IPS-NIHi11 (cell line): ENCODE measurements around the gene CTXN1.
"Not testable (repeated sequence)": the region's sequence is repeated elsewhere in the genome, so short reads cannot be mapped to it uniquely, and the experiment has no call there.

ENCODE experiments used
- DNase-seq: peaks from one replicate; pipeline ENCODE4 v3.0.0; 2012; ENCODE audit warnings: mixed read lengths, low spot score

CTXN1 gene

DNA sequence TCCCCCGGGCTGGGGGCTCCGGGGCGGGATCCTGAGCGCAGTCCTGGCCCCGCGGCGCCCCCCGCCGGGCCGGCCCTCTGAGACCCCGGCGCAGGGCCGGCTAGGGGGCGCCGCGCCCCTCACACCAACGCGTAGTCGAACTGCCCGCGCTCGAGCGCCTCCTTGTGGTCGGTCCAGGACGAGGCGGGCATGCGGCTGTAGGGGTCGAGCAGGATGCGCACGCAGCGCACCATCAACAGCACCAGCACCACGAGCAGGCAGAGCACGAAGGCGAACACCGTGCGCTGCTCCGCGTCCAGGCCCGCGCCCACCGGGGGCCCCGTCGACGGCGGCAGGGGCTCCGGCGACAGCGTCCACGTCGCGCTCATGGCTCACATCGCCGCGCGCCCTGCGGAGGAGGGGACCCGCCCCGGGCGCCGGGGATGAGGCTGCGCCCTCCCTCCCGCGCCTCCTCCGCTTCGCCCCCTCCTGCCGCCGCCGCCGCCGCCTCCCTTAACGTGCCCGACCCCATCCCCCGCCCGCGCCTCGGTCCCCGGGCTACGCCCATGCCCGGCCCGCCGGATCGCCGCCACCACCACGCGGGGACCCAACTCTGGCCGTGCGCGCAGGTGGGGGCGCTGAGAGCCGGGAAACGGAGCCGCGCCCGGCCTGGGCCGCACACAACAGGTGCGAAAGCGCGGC, 624 bp downstream of the CTXN1 start:
- peak; percentile 84 for DNase-seq

DNA sequence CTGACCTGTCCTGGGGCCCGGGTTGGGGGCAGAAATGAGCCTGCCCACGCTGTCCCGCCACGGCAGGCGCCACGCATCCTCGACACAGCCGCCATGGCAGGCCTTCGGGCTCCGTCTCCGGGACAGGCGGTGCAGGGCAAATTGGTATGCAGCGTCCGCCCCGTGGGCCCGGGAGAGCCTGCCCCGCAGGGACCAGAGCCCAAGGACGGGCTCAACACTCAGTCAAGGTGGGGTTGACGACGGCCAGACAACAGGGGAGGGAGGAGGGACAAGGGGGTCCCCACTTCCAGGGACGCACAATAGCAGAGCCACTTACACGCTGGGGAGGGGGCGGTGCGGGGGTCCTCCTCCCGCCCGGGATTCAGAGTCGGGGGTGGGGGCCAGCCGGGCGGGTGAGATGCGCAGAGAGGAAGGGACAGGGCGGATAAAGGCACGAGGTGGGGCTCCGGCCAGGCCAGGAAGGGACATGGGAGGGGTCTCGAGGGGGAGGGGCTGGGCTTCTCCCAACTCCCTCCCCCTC, 1.2 kb downstream of the CTXN1 start:
- no peak for DNase-seq

DNA sequence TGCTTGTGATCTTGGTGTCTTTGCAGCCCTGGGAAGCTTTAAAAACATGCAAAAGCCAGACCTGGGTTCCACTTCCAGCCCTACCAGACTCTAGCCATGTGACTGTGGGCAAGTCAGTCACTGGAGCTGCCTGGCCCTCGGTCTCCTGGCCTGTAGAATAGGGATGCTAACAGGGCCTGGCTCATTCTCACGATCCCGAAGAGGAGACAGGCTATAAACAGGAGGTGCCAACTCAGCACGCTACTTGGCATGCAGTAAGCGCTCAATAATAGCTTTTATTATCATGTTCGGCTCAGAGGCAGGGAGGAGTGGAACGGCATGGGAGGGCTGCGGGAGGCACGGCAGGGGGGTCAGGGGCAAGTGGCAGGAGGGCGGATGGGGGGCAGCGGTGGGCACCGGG, 1.7 kb downstream of the CTXN1 start:
- no peak for DNase-seq

DNA sequence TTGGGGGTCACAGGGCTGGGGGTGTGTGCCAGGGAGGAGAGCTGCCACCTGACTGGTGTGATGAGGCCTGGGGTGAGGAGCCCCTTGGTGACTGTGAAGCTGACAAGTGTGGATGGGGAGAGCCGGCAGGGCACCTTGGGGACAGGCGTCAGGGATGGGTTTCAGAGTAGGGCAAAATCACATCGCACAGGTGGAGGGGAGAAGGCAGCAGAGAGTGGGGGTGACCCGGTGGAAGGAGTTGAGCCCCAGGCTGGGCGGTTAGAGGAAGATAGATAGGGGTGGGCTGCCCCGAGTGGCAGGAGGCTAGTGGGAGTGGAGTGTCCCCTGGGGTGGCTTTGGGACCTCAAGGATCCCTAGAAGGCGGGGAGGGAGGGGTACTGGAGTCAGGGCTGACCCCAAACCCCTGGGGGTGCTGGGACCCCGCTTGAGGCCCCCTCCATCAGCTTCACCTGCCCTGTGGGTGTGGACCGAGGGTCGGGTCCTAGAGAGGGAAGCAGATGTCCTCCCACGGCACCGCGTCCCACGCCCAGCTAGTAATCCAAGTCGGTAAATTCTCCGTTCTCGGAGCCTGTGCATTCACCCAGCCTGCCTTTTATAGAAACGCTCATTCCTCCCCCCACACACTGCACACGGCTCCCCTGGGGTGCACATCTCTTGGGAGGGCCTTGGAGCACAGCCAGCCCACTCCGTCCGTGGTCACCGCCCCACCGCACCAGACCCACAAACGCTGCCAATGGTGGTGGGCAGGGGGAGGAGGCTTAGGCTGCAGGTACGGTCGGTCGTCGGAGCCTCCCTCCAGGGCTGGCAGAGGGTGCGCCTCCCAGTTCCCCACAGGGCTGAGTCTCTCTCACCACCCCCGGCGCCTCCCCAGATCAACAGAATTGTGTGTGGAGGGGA, 2.4 kb downstream of the CTXN1 start:
- DNase-seq, result no peak

DNA sequence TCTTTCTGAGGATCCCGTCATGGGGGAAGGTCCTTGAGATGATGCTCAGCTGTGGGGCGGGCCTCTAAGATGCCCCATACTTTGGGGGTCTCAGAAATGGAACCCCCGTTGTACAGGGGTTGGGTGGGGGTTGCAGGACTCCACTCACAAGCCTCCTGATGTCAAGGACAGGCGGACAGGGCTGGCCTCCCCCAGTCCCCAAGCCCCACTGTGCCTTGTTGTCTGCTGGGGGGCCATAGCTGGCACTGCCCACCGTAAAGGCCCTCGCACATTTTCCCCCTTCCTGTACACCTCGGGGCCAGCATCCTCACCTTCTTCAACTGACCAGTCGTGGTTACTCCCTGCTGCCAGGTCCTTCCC, 3.1 kb downstream of the CTXN1 start:
- DNase-seq, result no peak

DNA sequence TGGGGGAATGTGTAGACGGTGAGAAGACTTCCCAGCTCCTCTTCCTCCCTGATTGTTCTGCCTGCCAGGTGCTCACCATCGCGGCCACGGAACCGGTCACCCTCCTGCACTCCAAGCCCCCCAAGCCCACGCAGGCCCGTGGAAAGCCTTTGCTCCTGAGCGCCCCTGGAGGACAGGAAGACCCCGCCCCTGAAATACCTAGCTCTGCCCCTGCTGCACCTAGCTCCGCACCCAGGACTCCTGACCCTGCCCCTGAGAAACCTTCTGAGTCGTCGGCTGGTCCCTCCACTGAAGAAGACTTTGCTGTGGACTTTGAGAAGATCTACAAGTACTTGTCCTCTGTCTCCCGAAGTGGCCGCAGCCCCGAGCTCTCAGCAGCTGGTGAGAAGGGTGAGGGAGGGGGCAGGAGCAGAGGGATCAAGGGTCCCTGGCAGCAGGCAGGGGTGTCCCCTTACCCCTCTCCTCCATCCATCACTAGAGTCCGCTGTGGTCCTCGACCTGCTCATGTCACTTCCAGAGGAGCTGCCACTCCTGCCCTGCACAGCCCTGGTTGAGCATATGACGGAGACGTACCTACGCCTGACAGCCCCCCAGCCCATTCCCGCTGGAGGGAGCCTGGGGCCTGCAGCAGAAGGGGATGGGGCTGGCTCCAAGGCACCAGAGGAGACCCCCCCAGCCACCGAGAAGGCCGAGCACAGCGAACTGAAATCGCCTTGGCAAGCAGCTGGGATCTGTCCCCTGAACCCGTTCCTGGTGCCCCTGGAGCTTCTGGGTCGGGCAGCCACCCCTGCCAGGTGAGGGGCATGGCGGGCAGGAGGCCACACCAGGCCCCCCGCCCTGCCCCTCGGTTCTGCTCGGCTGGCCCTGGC, 3.7 kb downstream of the CTXN1 start:
- DNase-seq, result no peak

DNA sequence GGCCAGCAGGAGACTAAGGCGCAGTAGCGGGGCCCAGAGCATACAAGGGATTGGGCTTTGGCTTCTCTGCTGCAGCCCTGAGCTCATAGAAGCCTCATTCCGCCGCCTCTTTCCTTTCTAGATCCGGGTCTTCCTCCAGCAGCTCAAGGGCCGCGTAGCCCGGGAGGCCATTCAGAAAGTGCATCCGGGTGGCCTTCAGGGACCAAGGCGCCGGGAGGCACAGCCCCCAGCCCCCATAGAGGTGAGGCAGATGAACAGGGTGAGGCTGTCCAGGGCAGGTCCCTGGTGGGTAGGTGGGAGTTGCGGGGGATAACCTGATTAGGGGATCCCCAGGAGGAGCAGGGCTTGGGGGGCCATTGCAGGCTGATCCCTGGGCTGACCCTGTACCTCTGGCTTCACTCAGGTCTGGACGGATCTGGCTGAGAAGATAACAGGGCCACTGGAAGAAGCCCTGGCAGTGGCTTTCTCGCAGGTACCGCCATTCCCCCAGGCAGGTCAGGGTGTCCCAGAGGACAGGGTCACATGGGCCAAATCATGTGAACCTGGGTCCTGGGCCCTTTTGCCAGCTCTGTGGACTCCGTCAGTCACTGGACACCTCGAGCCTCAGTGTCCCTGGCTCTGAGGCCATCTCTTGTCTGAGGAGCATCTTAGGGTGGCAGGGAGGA, 4.5 kb downstream of the CTXN1 start:
- DNase-seq, result no peak

DNA sequence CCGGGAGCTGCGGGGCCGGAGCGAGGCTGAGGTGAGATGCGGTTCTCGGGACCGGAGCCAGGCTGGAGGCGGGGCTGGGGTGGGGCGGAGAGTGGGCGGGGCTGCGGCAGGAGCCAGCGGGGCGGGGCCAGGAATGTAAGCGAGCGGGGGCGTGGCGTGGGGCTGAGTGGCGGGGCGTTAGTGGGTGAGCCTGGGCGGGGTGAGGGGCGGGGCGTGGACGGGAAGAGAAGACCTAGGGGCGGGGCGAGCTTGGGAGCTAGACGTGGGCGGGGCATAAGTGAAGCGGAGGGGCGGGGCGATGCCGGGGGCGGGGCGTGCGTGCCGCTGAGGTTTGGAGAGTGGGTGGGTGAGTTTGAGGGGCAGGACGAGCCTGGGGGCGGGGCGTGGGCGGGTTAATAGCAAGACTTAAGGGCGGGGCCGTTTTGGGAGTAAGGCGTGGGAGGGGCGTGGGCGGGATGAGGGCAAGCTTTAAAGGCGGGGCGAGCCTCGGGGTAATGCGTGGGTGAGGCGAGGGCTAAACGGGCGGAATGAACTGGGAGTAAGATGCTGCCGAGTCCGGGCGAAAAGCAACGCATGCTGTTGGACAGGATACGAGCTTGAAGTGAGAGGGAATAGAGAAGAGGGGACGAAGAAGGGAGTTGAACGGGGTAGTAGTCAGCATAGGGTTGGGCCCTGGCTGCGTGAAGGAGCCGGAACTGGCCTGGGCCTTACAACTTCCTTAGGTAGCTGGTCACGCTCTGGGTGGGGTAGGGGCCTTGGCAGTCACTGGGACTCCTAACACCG, 5.2 kb downstream of the CTXN1 start:
- DNase-seq, result peak; percentile 83

DNA sequence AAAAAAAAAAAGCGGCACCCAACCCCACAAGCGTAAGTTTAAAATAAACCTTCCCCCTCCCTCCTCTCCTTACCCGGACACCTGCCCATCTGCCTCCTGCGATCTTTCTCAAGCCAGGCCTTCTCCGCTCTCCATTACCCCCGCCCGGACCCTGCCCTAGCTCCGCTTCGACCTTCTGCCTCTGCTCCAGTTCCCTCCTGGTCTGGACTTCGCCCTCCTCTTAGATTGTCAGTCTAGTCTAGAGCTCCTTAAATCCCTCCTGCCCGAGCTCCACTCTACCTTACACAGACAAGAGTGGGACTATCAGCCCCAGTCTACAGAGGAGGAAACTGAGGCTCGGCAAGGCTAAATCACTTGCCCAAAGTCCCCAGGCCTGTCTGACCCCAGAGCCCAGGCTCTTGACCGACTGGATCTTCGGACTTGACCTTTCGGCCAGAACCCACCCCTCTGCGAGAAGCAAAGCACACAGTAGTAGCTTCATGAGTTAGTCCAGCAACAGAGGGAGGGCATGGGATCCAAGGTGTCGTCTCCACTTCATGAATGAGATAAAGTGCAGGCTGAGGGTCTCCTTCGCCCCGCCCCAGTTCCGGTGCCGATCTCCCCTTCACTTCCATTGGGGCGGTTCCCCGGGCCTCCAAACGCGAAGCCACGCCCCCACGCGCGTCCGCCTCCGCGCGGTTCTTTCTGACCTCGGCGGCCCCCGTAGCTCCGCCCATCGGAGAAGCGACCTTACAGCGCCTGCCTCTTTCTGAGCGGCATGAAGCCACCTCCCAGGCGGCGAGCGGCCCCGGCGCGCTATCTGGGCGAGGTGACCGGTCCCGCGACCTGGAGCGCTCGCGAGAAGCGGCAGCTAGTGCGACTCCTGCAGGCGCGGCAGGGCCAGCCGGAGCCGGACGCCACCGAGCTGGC, 6.1 kb downstream of the CTXN1 start, which contains the start of gene SNAPC2:
SNAPC2 (plus strand) TSS at position 729 of the 909 bp plus-strand sequence; CDS start at position 758, 29 bp downstream.
- peak; percentile 85 for DNase-seq

DNA sequence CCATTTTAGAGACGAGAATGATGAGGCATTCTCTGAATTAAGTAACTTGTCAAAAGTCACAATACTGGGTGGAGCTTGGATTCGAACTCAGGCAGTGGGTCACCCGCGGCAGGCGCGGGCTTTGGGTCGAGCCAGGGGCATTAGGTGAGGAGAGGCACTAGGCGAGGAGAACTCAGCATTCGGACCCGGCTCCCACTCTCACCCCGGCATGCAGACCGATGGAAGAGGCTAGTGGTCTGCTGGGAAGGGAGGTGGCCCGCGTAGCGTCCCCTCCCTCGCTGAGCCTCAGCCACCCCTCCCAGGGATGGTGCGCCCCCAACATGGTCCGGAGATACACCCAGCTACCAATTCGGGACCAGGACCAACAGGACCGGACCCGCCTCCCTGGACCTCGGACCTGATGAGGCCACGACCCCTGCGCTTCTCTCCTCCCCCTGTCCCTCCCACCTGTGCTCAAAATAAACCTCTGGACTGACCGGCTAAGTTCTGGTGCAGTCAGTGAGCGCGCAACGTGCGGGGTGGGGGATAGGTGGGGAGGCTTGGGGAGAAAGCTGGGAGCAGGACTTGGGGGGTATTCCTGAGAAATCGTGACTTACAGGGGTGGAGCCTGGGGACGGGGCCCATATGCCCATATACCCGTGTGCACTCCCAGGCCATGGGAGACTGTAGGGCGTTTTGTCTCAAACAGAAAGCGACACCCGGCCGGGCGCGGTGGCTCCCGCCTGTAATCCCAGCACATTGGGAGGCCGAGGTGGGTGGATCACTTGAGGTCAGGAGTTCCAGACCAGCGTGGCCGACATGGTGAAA, 7.1 kb downstream of the CTXN1 start:
- no peak for DNase-seq

DNA sequence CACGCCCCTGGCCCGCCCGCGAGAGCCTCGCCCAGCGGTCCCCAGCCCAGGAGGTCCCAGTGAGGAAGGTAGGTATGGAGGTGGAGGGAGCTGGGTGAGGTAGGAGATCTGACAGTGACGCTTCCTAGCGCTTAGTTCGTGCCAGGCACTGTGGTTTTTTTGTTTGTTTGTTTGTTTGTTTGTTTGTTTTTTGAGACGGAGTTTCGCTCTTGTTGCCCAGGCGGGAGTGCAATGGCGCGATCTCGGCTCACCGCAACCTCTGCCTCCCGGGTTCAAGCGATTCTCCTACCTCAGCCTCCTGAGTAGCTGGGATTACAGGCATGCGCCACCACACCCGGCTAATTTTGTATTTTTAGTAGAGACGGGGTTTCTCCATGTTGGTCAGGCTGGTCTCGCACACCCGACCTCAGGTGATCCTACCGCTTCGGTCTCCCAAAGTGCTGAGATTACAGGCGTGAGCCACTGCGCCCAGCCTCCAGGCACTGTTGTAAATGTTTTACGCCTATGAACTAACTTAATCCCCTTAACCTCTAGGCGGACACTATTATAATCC, 7.8 kb downstream of the CTXN1 start:
- DNase-seq, result not testable (repeated sequence)

DNA sequence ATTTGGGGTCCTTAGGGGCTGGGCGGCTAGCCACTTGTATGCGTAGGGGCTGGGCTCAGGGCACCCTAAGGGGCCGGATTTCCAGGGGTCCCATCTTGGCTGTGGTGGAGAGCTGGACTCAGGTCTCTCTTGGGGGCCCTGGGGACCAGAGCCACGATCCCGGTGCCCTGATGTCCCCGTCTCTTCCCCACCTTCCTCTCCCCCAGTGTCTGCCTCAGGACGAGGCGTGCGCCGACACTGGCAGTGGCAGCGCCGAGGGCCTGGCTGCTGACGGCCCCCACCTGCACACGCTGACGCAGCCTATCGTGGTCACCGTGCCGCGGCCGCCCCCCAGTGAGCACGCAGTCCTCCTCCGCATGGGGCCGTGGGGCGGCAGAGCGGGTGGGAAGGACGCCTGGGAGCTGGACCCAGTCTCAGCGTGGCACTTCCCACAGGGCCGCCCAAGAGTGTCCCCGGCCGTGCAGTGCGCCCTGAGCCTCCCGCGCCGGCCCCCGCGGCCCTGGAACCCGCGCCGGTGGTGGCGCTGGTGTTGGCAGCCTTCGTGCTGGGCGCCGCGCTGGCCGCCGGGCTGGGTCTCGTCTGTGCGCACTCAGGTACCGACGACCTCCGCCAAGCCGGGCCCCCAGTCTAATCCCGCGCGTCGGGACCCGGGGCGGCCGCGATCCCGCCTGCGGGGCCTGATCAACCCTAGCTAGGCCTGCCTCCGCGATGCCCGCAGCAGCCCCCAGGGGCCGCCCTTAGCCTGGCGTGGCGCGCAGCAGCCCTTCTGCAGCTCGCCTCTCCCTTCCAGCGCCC, 8.5 kb downstream of the CTXN1 start:
- peak; percentile 84 for DNase-seq

DNA sequence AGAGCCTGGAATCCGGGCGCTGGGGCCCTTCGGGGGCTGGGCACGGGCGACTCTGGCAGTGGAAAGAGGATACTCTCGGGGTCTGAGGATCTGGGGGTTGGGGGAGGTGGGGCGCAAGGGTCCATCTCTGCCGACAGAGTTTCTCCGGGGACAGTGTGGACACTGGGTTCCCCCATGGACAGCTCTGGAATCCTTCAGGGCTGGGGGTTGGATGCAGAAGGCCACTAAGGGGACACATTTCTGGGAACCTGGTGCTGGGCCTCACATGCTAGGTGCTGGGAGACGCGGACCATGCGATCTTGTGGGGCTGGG, 9.0 kb downstream of the CTXN1 start:
- DNase-seq, result no peak

DNA sequence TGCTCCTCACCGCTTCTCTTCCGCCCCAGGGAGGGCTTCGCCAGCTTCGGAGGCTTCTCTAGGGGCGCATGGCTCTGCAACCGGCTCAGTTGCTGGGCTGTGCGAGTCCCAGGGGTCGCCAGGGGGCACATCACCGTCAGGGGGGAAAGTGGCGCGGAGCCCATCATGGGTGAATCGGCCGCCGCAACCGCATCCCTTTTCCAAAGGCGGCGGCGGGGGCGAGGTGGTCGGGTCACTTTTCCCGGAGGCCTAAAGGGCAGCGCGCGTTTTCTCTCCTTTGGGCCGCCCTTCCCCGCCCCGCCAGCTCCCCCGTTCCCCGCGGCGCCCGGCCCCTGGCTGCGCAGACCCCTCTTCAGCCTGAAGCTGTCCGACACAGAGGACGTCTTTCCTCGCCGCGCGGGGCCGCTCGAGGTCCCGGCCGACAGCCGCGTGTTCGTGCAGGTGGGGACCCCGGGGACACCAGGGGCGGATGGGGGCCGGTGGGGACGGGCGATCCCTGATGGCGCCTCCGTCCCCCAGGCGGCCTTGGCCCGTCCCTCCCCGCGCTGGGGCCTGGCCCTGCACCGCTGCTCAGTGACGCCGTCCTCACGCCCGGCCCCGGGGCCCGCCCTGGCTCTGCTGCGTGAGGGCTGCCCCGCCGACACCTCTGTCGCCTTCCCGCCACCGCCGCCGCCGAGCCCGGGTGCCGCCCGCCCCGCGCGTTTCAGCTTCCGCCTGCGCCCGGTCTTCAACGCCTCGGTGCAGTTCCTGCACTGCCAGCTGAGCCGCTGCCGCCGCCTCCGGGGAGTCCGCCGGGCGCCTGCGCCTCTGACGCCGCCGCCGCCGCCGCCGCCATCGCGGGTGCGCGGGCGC, 9.6 kb downstream of the CTXN1 start:
- peak; percentile 68 for DNase-seq

DNA sequence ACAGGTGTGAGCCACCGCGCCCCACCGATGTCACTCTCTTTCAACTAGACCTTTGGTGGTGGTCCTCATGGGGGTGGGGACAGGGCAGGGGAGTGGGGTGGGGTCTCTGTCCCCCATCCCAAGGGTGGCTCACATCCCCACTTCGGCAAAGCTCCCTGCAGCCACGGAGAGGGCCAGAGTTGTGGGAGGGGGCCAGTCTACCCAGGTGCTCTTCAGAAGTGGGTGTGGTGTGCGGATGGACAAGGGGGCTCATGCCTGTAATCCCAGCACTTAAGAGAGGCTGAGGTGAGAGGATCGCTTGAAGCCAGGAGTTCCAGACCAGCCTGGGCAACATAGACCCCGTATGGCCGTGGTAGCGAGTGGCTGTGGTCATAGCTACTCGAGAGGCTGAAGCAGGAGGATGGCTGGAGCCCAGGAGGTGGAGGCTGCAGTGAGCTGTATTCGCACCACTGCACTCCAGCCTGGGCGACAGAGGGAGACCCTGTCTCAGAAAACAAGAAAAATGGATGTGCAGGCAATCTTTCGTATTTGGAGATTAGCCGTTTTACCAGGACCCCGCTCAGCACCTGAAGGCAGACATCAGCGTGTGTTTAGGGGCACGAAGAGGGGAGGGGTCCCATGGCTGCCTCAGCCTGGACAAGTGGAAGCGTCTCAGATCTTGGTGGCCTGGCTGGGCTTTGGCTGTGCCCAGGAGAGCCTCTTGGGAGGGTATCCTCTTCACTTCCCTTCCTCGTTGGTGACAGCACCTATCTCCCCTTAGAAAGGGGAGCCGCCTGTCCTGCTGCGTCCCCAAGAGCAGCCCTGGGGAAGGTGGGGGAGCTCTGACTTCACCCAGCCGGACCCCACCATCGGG, 10.5 kb downstream of the CTXN1 start:
- DNase-seq, result no peak

DNA sequence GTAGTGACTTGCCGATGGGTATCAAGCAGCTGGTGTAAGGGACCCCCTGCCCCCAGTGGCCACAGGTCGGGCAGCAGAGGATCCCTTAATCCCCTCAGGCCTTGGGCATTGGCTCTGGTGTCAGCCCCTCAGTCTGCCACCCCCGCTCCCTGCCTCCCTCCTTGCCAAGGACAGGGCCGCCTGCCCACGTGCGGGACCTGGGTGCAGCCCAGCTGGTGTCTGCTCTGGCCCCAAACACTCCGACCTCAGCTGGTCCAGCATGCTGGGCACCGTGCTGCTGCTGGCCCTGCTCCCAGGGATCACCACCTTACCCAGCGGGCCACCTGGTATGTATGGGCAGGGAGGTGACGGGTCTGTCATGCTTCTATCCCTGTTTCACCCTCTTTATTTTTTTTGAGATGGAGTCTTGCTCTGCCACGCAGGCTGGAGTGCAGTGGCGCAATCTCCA, 11.3 kb downstream of the CTXN1 start, which contains the start of gene TGFBR3L:
TGFBR3L (plus strand) TSS at position 233 of the 448 bp plus-strand sequence.
- DNase-seq, result no peak
